Naive thymus-derived CD4-positive, alpha-beta T cell (primary cell): ENCODE results near the gene DPM3. TPM values are rescaled to one million over a fixed set of nuclear protein-coding genes. Genes with fewer than 3 reads are reported as not detected.
"Not testable (repeated sequence)": the region's sequence is repeated elsewhere in the genome, so short reads cannot be mapped to it uniquely, and the experiment has no call there.

Experiments used
- ATAC-seq: fragments of 150-1000 bp; cut with Tn5 transposase; 2 replicates; pipeline ENCODE4 v1.10.0; 2021; ENCODE audit warnings: mild to moderate bottlenecking, moderate library complexity
- CTCF ChIA-PET: fragments of 350-600 bp; sonication (Branson Sonifier 250); formaldehyde crosslinking; loops from one replicate; lab custom pipeline; 2021; ENCODE audit warnings: antibody characterized with exemption; lab: Charles Lee
- POLR2A ChIA-PET: fragments of 350-600 bp; sonication (Branson Sonifier 250); formaldehyde crosslinking; loops from one replicate; lab custom pipeline; 2021; ENCODE audit warnings: antibody characterized with exemption, inconsistent platforms; lab: Charles Lee
- DNase-seq, 9 donors: peaks; one replicate each; pipeline versions ENCODE4 v3.0.0 to v3.0.0-alpha.2; 2020 to 2022; ENCODE audit warnings: mixed read lengths in 1 of 9
- H3K27ac ChIP-seq: one replicate; pipeline ENCODE4 v1.7.0; 2013; ENCODE audit warnings: mild to moderate bottlenecking, low read depth, low read length, moderate library complexity
- H3K27me3 ChIP-seq, 2 donors: one replicate each; pipeline ENCODE4 v1.7.0; 2013; ENCODE audit warnings: low read length in 2 of 2, mild to moderate bottlenecking in 2 of 2, moderate library complexity in 2 of 2; ENCODE audit not compliant: control insufficient read depth in 2 of 2, insufficient read depth in 2 of 2
- H3K36me3 ChIP-seq, 3 experiments: 1 replicate in 2 of 3; 2 replicates in 1 of 3; pipeline ENCODE4 v1.7.0; 2013; ENCODE audit warnings: low read length in 3 of 3, mild to moderate bottlenecking in 3 of 3, moderate library complexity in 1 of 3; ENCODE audit not compliant: insufficient read depth in 3 of 3, control insufficient read depth in 2 of 3
- H3K4me1 ChIP-seq, 2 donors: one replicate each; pipeline ENCODE4 v1.7.0; 2013; ENCODE audit warnings: low read length in 2 of 2, mild to moderate bottlenecking in 2 of 2, moderate library complexity in 1 of 2; ENCODE audit not compliant: control insufficient read depth in 2 of 2, insufficient read depth in 2 of 2
- H3K4me3 ChIP-seq: 2 replicates; pipeline ENCODE4 v1.7.0; 2013; ENCODE audit warnings: mild to moderate bottlenecking, low read length
- H3K9me3 ChIP-seq, 3 experiments: 1 replicate in 2 of 3; 2 replicates in 1 of 3; pipeline ENCODE4 v1.7.0; 2013; ENCODE audit warnings: low read length in 3 of 3; ENCODE audit not compliant: control insufficient read depth in 2 of 3
- H3K27ac Mint-ChIP-seq, 9 donors: one replicate each; pipeline ENCODE4 v1.8.0; 2020 to 2022; ENCODE audit warnings: mixed read lengths in 9 of 9, mild to moderate bottlenecking in 8 of 9, moderate library complexity in 5 of 9, inconsistent platforms in 2 of 9
- H3K27me3 Mint-ChIP-seq, 5 donors: one replicate each; pipeline ENCODE4 v1.8.0; 2021 to 2022; ENCODE audit warnings: mixed read lengths in 5 of 5, mild to moderate bottlenecking in 1 of 5
- H3K36me3 Mint-ChIP-seq, 5 donors: one replicate each; pipeline ENCODE4 v1.8.0; 2020 to 2022; ENCODE audit warnings: mixed read lengths in 5 of 5, mild to moderate bottlenecking in 3 of 5, inconsistent platforms in 1 of 5
- H3K4me1 Mint-ChIP-seq, 7 donors: one replicate each; pipeline ENCODE4 v1.8.0; 2020 to 2022; ENCODE audit warnings: mixed read lengths in 7 of 7, mild to moderate bottlenecking in 3 of 7, inconsistent platforms in 1 of 7
- H3K4me3 Mint-ChIP-seq, 10 donors: one replicate each; pipeline ENCODE4 v1.8.0; 2020 to 2022; ENCODE audit warnings: mild to moderate bottlenecking in 10 of 10, mixed read lengths in 10 of 10, moderate library complexity in 6 of 10, inconsistent platforms in 2 of 10
- H3K9me3 Mint-ChIP-seq, 11 donors: one replicate each; pipeline ENCODE4 v1.8.0; 2020 to 2022; ENCODE audit warnings: mixed read lengths in 11 of 11, mild to moderate bottlenecking in 4 of 11, inconsistent platforms in 1 of 11, moderate library complexity in 1 of 11
- intact Hi-C, 2 donors: fragments of 100-400 bp; cut with micrococcal nuclease; formaldehyde crosslinking; loops; one replicate each; pipeline ENCODE4 v1.15.1; 2023
- polyA plus RNA-seq, 2 donors: library from polyadenylated mRNA; unstranded; fragments of 300-500 nt; fragmentation: Illumina TruSeq; gene quantifications; one replicate each; pipeline ENCODE4 v1.2.3, GENCODE V29; 2021
- total RNA-seq, 6 experiments: library from RNA in 5 of 6; stranded (reverse) in 5 of 6; gene quantifications; 1 replicate in 5 of 6; 2 replicates in 1 of 6; pipeline ENCODE4 v1.2.3 and lab custom pipeline; 2021 to 2026

DPM3 gene
- total and polyA plus RNA-seq, 7 experiments from 2014 or later = 29.1 to 128 (median 46.6) TPM

DNA sequence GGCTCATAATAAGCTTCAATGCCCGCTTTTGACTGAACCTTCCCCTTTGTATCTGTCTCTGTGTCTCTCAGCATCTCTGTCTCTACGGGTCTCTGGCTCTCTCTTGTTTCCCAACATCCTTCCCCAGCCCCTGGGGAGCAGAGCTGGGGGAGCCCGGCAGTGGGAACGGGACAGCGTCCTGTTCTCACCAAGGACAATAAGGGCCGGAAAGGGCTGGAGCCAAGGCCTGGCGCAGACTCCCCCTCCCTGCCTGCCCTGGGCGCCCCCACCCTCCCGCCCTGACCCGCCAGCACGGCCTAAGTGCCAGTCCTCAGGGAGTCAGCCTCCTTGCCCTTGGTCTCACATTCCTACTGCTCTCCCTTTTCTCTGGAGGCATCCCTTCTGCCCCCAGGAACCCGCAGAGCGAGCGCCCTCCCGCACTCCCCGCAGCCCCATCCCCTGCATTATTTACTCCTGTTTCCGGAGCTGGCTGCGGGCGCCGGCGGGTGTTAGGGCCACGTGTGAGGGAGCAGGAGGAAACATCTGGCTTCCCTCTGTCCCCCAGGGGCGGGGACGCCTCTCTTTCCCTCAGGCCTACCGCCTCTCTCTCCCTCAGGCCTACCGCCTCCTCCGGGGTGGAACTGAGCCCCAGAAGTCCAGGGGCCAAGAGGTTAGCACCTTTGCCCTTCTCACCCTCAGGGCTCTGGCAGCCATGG is 26.3 kb upstream of the DPM3 start:
- intact Hi-C loops = loop anchor here (1.0 kb wide), 3 partner anchors 26 to 75 kb away; partner anchors contain the start of gene DPM3 (in 1 of the 2)
- H3K4me1 ChIP-seq = peaks cover 5 to 13% of the 10 kb centered on the region in 2 donors
- H3K9me3 ChIP-seq = no peaks in the 10 kb centered on the region
- Mint-ChIP-seq H3K27me3 (peaks cover 0 to 4% (median 0%) of the 10 kb centered on the region in 5 donors), H3K27ac (no peak overlapping the region), H3K36me3 (peaks cover 3 to 12% (median 11%) of the 10 kb centered on the region in 5 donors), H3K4me3 (peak overlapping the region in 6 of 10 donors; percentile 22 to 76 (median 50)), H3K4me1 (peaks cover 11 to 27% (median 16%) of the 10 kb centered on the region in 7 donors), H3K9me3 (no peaks in the 10 kb centered on the region)
- ATAC-seq = no peak
- H3K27ac ChIP-seq = no peak overlapping the region
- DNase-seq = no peak
- CTCF ChIA-PET = interaction anchor here (1.6 to 6.6 kb wide), 2 partner anchors 71 to 75 kb away, joined by 11 to 88 read pairs; no protein-coding TSS in a partner anchor
- H3K36me3 ChIP-seq = peaks cover 0 to 20% (median 0%) of the 10 kb centered on the region in 3 experiments
- no peaks in the 10 kb centered on the region for H3K27me3 ChIP-seq
- H3K4me3 ChIP-seq = no peak overlapping the region
- POLR2A ChIA-PET = interaction anchor here (1.1 to 1.8 kb wide), 3 partner anchors 36 to 75 kb away, joined by 3 to 6 read pairs (median 5); no protein-coding TSS in a partner anchor

DNA sequence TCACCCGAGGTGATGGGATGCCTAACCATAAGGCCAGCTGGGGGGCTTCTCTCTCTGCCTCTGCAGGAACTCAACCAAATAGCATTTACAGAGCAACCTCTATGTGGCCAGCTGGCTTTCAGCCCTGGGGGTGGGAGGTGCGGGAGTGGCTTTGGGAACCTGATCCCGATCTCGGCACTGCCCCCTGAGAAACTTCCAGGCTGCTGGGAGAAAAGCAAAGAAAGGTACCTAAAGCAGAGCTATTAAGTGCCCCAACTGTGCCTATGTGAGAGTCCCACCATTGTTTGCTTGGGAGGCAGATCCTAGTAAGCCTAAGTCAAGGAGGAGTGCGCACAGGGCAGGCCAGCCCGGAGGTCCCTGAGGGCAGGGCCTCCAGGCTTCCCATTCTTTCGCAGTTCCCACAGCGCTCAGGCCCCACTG is 25.7 kb upstream of the DPM3 start:
- H3K9me3 Mint-ChIP-seq = no peaks in the 10 kb centered on the region
- no peaks in the 10 kb centered on the region for H3K9me3 ChIP-seq
- H3K27ac Mint-ChIP-seq = no peak overlapping the region
- H3K27me3 Mint-ChIP-seq = peaks cover 0 to 4% (median 0%) of the 10 kb centered on the region in 5 donors
- H3K27me3 ChIP-seq = no peaks in the 10 kb centered on the region
- CTCF ChIA-PET = interaction anchor here (6.6 kb wide), 1 partner anchor 75 kb away, joined by 88 read pairs; no protein-coding TSS in a partner anchor
- POLR2A ChIA-PET = interaction anchor here (1.7 to 1.8 kb wide), 2 partner anchors 70 to 74 kb away, joined by 5 to 6 read pairs; no protein-coding TSS in a partner anchor
- H3K27ac ChIP-seq = no peak overlapping the region
- intact Hi-C loops = no loop called here
- peaks cover 11 to 23% (median 15%) of the 10 kb centered on the region in 7 donors for H3K4me1 Mint-ChIP-seq
- H3K4me3 ChIP-seq = no peak overlapping the region
- H3K36me3 ChIP-seq = peaks cover 0 to 20% (median 0%) of the 10 kb centered on the region in 3 experiments
- no peak for ATAC-seq
- H3K4me1 ChIP-seq = peaks cover 5 to 13% of the 10 kb centered on the region in 2 donors
- no peak overlapping the region for H3K4me3 Mint-ChIP-seq
- no peak for DNase-seq
- peaks cover 3 to 12% (median 11%) of the 10 kb centered on the region in 5 donors for H3K36me3 Mint-ChIP-seq

DNA sequence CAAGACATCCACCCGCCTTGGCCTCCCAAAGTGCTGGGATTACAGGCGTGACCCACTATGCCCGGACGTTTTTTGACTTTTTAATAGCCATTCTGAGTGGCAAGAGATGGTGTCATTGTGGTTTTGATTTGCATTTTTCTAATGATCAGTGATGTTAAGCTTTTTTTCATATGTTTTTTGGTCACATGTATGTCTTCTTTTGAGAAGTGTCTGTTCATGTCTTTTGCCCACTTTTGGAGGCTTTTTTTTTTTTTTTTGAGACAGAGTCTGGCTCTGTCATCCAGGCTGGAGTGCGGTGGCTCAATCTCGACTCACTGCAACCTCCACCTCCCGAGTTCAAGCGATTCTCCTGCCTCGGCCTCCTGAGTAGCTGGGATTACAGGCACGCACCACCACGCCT is 24.3 kb upstream of the DPM3 start:
- H3K27ac Mint-ChIP-seq, ATAC-seq, H3K27me3 Mint-ChIP-seq, H3K9me3 ChIP-seq, H3K4me3 ChIP-seq, DNase-seq, H3K9me3 Mint-ChIP-seq, H3K27ac ChIP-seq, H3K27me3 ChIP-seq, intact Hi-C loops, H3K36me3 Mint-ChIP-seq, H3K4me3 Mint-ChIP-seq: not testable (repeated sequence)
- ChIA-PET CTCF (interaction anchor here (0.6 to 6.6 kb wide), 3 partner anchors 8 to 73 kb away, joined by 4 to 88 read pairs (median 5); partner anchors contain the start of gene KRTCAP2), POLR2A (interaction anchor here (1.8 kb wide), 1 partner anchor 69 kb away, joined by 6 read pairs; no protein-coding TSS in a partner anchor)
- H3K4me1 ChIP-seq = peaks cover 5 to 13% of the 10 kb centered on the region in 2 donors
- peaks cover 10 to 19% (median 14%) of the 10 kb centered on the region in 7 donors for H3K4me1 Mint-ChIP-seq
- H3K36me3 ChIP-seq = peaks cover 0 to 10% (median 0%) of the 10 kb centered on the region in 3 experiments

DNA sequence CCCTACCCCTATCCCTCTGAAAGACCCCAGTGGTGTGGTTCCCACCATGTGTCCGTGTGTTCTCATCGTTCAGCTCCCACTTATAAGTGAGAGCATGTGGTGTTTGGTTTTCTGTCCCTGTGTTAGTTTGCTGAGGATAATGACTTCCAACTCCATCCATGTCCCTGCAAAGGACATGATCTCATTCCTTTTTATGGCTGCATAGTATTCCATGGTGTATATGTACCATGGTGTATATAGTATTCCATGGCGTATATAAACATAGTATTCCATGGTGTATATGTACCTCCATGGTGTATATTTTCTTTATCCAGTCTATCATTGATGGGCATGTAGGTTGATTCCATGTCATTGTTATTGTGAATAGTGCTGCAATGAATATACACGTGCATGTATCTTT is 23.5 kb upstream of the DPM3 start:
- H3K36me3 ChIP-seq, ATAC-seq, H3K27me3 Mint-ChIP-seq, POLR2A ChIA-PET, H3K27ac Mint-ChIP-seq, H3K4me3 Mint-ChIP-seq, H3K27ac ChIP-seq, intact Hi-C loops, H3K9me3 ChIP-seq, H3K9me3 Mint-ChIP-seq, DNase-seq, H3K36me3 Mint-ChIP-seq, H3K4me3 ChIP-seq, H3K27me3 ChIP-seq: not testable (repeated sequence)
- peaks cover 4 to 14% (median 11%) of the 10 kb centered on the region in 7 donors for H3K4me1 Mint-ChIP-seq
- H3K4me1 ChIP-seq = peaks cover 5 to 13% of the 10 kb centered on the region in 2 donors
- CTCF ChIA-PET = interaction anchor here (1.7 to 1.8 kb wide), 2 partner anchors 9 to 72 kb away, joined by 5 to 7 read pairs; partner anchors contain the start of gene KRTCAP2

DNA sequence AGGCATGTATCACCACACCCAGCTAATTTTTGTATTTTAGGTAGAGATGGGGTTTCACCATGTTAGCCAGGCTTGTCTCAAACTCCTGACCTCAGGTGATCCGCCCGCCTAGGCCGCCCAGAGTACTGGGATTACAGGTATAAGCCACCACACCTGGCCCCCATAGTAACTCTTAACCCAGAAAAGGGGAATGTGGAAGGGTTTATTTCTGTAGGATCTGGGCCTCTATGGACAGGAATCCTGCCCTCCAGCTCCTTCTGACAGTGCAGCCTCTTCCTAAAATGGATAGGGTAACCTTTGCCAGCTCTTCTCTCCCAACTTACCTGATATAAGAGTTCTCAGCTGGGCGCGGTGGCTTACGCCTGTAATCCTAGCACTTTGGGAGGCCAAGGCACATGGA is 22.3 kb upstream of the DPM3 start:
- H3K27ac Mint-ChIP-seq, H3K4me3 ChIP-seq, ATAC-seq, H3K4me1 ChIP-seq, H3K27me3 Mint-ChIP-seq, intact Hi-C loops, H3K36me3 Mint-ChIP-seq, H3K9me3 ChIP-seq, H3K36me3 ChIP-seq, POLR2A ChIA-PET, H3K4me3 Mint-ChIP-seq, H3K9me3 Mint-ChIP-seq, DNase-seq, H3K27ac ChIP-seq, H3K27me3 ChIP-seq, H3K4me1 Mint-ChIP-seq: not testable (repeated sequence)
- CTCF ChIA-PET = interaction anchor here (0.7 to 1.7 kb wide), 2 partner anchors 10 to 74 kb away, joined by 5 to 7 read pairs; partner anchors contain the start of gene KRTCAP2

DNA sequence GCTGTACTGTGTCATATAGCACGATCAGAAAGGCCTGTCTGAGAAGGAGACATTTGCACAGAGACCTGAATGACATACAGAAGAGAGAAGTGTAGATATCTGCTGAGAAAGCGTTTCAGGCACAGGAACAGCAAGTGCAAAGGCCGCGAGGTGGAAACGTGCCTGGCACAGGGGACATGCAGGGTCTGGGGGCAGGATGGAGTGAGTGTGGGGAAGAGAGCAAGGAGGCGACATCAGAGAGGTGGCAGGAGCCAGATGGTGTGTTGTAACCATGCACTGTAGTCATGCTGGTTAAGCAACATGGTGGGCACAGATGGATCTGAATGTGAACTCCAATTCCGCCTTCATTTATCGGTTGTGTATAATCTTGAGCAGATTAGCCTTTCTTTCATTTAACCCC is 19.8 kb upstream of the DPM3 start:
- no peak overlapping the region for H3K27ac ChIP-seq
- H3K4me3 ChIP-seq = no peak overlapping the region
- no peaks in the 10 kb centered on the region for H3K36me3 Mint-ChIP-seq
- CTCF ChIA-PET = interaction anchor here (1.3 to 1.6 kb wide), 2 partner anchors 13 to 69 kb away, joined by 5 read pairs; partner anchors contain the start of gene KRTCAP2
- H3K9me3 Mint-ChIP-seq = no peaks in the 10 kb centered on the region
- ATAC-seq (no peak), DNase-seq (no peak)
- no peaks in the 10 kb centered on the region for H3K4me1 ChIP-seq
- no peaks in the 10 kb centered on the region for H3K27me3 ChIP-seq
- peaks cover 0 to 11% (median 0%) of the 10 kb centered on the region in 5 donors for H3K27me3 Mint-ChIP-seq
- no peak overlapping the region for H3K4me3 Mint-ChIP-seq
- intact Hi-C loops = no loop called here
- no peak overlapping the region for H3K27ac Mint-ChIP-seq
- POLR2A ChIA-PET = interaction anchor here (1.0 kb wide), 1 partner anchor 24 kb away, joined by 3 read pairs; the partner anchor contains the start of gene SLC50A1
- H3K36me3 ChIP-seq = no peaks in the 10 kb centered on the region
- no peaks in the 10 kb centered on the region for H3K4me1 Mint-ChIP-seq
- no peaks in the 10 kb centered on the region for H3K9me3 ChIP-seq
